CD4-positive, alpha-beta T cell treated with Interleukin-10 for 1 hour (primary cell): ENCODE results near the gene SMIM7.
"Not testable (repeated sequence)": the region's sequence is repeated elsewhere in the genome, so short reads cannot be mapped to it uniquely, and the experiment has no call there.

Source experiments
- DNase-seq: peaks from one replicate; pipeline ENCODE4 v3.0.0-alpha.2; 2020

The SMIM7 gene

GRCh38 chr19:16654140-16654539 is 5.8 kb downstream of the SMIM7 start:
- DNase-seq, result peak; percentile 10

GRCh38 chr19:16652854-16653253 is 7.1 kb downstream of the SMIM7 start:
- DNase-seq, result no peak

- not testable (repeated sequence) for DNase-seq
Measured at GRCh38 chr19:16651421-16652188, 8.3 kb downstream of the SMIM7 start.

GRCh38 chr19:16650821-16651220 is 9.1 kb downstream of the SMIM7 start:
- no peak for DNase-seq

GRCh38 chr19:16649734-16650133 is 10.2 kb downstream of the SMIM7 start:
- no peak for DNase-seq

GRCh38 chr19:16645140-16645539 is 14.8 kb downstream of the SMIM7 start:
- no peak for DNase-seq

- no peak for DNase-seq
Measured at GRCh38 chr19:16641695-16642094, 18.2 kb downstream of the SMIM7 start.

- DNase-seq, result no peak
Measured at GRCh38 chr19:16640951-16641350, 19.0 kb downstream of the SMIM7 start.

GRCh38 chr19:16638666-16639065 is 21.3 kb downstream of the SMIM7 start:
- DNase-seq, result no peak

GRCh38 chr19:16637535-16637934 is 22.4 kb downstream of the SMIM7 start:
- DNase-seq, result no peak

- DNase-seq, result no peak
Measured at GRCh38 chr19:16631465-16631864, 28.5 kb downstream of the SMIM7 start.

GRCh38 chr19:16628984-16629691 is 30.8 kb downstream of the SMIM7 start:
- DNase-seq, result no peak

- peak; percentile 95 for DNase-seq
Measured at GRCh38 chr19:16628183-16628983, 31.6 kb downstream of the SMIM7 start, which contains the start of gene MED26. Gene MED26, minus strand, starts transcription at chr19:16628204. Its CDS starts 261 bp downstream, at chr19:16627943.

- DNase-seq, result no peak
Measured at GRCh38 chr19:16627928-16628182, 32.1 kb downstream of the SMIM7 start.

GRCh38 chr19:16627193-16627927 is 32.6 kb downstream of the SMIM7 start:
- DNase-seq, result peak; percentile 20

- DNase-seq, result peak; percentile 14
Measured at GRCh38 chr19:16626796-16627192, 33.1 kb downstream of the SMIM7 start.

- DNase-seq, result no peak
Measured at GRCh38 chr19:16625163-16625958, 34.6 kb downstream of the SMIM7 start.

- no peak for DNase-seq
Measured at GRCh38 chr19:16624236-16624635, 35.7 kb downstream of the SMIM7 start.

GRCh38 chr19:16623576-16623975 is 36.4 kb downstream of the SMIM7 start:
- DNase-seq, result no peak

GRCh38 chr19:16623066-16623465 is 36.9 kb downstream of the SMIM7 start:
- DNase-seq, result no peak

GRCh38 chr19:16621165-16621800 is 38.7 kb downstream of the SMIM7 start:
- DNase-seq, result no peak

- DNase-seq, result no peak
Measured at GRCh38 chr19:16620584-16620983, 39.4 kb downstream of the SMIM7 start.
